Astrocyte (in vitro differentiated cells and primary cell): ENCODE measurements around the gene PAX8. TPM values are rescaled to one million over a fixed set of nuclear protein-coding genes. Genes with fewer than 3 reads are reported as not detected.
"Not testable (repeated sequence)": the region's sequence is repeated elsewhere in the genome, so short reads cannot be mapped to it uniquely, and the experiment has no call there.

ENCODE experiments used
- DNase-seq: peaks from one replicate; pipeline ENCODE4 v3.0.0-alpha.2; 2010; ENCODE audit warnings: low read depth
- FAIRE-seq: peaks from 2 replicates; lab custom pipeline; 2011; peaks lifted over from hg19 to GRCh38; lab: Jason Lieb, UNC
- H2AFZ ChIP-seq: 2 replicates; pipeline ENCODE4 v1.6.0; 2012; ENCODE audit warnings: low read depth, low read length, inconsistent platforms
- H3K27ac ChIP-seq: 2 replicates; pipeline ENCODE4 v1.5.1; 2011; ENCODE audit warnings: low read depth, low read length, inconsistent platforms
- H3K27me3 ChIP-seq: 2 replicates; pipeline ENCODE4 v1.6.0; 2011; ENCODE audit warnings: low read length, inconsistent platforms; ENCODE audit not compliant: insufficient read depth
- H3K36me3 ChIP-seq: 2 replicates; pipeline ENCODE4 v1.5.1; 2011; ENCODE audit warnings: low read length, inconsistent platforms; ENCODE audit not compliant: insufficient read depth
- H3K4me1 ChIP-seq: 2 replicates; pipeline ENCODE4 v1.5.1; 2011; ENCODE audit warnings: low read length, inconsistent platforms; ENCODE audit not compliant: insufficient read depth
- H3K4me2 ChIP-seq: 2 replicates; pipeline ENCODE4 v1.6.0; 2012; ENCODE audit warnings: low read length, inconsistent platforms
- H3K4me3 ChIP-seq: 2 replicates; pipeline ENCODE4 v1.5.1; 2011; ENCODE audit warnings: low read depth, mild to moderate bottlenecking, low read length, inconsistent platforms; ENCODE audit not compliant: insufficient read depth
- H3K79me2 ChIP-seq: 2 replicates; pipeline ENCODE4 v1.6.0; 2012; ENCODE audit warnings: mild to moderate bottlenecking, low read length, inconsistent platforms; ENCODE audit not compliant: insufficient read depth
- H3K9ac ChIP-seq: 2 replicates; pipeline ENCODE4 v1.6.0; 2012; ENCODE audit warnings: mild to moderate bottlenecking, low read length, inconsistent platforms
- H3K9me3 ChIP-seq: 2 replicates; pipeline ENCODE4 v1.5.1; 2012; ENCODE audit warnings: low read depth, mild to moderate bottlenecking, low read length, inconsistent platforms; ENCODE audit not compliant: insufficient read depth
- H4K20me1 ChIP-seq: 2 replicates; pipeline ENCODE4 v1.6.0; 2012; ENCODE audit warnings: low read length, inconsistent platforms; ENCODE audit not compliant: insufficient read depth
- H3K27ac Mint-ChIP-seq: one replicate; pipeline ENCODE4 v1.8.0; 2021; ENCODE audit warnings: mild to moderate bottlenecking, mixed read lengths; ENCODE audit not compliant: unreplicated experiment
- H3K27me3 Mint-ChIP-seq: one replicate; pipeline ENCODE4 v1.8.0; 2021; ENCODE audit warnings: low read depth, mixed read lengths; ENCODE audit not compliant: unreplicated experiment
- H3K36me3 Mint-ChIP-seq: one replicate; pipeline ENCODE4 v1.8.0; 2021; ENCODE audit warnings: low read depth, mixed read lengths; ENCODE audit not compliant: unreplicated experiment
- H3K4me1 Mint-ChIP-seq: one replicate; pipeline ENCODE4 v1.8.0; 2021; ENCODE audit warnings: low read depth, mixed read lengths; ENCODE audit not compliant: unreplicated experiment
- H3K4me3 Mint-ChIP-seq: one replicate; pipeline ENCODE4 v1.8.0; 2021; ENCODE audit warnings: mild to moderate bottlenecking, moderate library complexity, mixed read lengths; ENCODE audit not compliant: unreplicated experiment
- H3K9me3 Mint-ChIP-seq: one replicate; pipeline ENCODE4 v1.8.0; 2021; ENCODE audit warnings: mild to moderate bottlenecking, mixed read lengths; ENCODE audit not compliant: unreplicated experiment
- CTCF ChIP-seq: IDR thresholded peaks from 2 replicates; pipeline ENCODE4 v1.5.1; 2011; ENCODE audit warnings: low read depth, mild to moderate bottlenecking, inconsistent platforms, low read length, moderate library complexity; ENCODE audit not compliant: insufficient read depth
- EZH2 ChIP-seq: IDR thresholded peaks from 2 replicates; pipeline ENCODE4 v1.6.1; 2012; ENCODE audit warnings: mild to moderate bottlenecking, low read length, inconsistent platforms; ENCODE audit not compliant: insufficient read depth
- total RNA-seq: library from RNA; stranded (reverse); gene quantifications from 2 replicates; pipeline ENCODE4 v1.2.1, GENCODE V29; 2021

The PAX8 gene
- total RNA-seq, 1 donor from 2014 or later: 0.48 TPM

DNA sequence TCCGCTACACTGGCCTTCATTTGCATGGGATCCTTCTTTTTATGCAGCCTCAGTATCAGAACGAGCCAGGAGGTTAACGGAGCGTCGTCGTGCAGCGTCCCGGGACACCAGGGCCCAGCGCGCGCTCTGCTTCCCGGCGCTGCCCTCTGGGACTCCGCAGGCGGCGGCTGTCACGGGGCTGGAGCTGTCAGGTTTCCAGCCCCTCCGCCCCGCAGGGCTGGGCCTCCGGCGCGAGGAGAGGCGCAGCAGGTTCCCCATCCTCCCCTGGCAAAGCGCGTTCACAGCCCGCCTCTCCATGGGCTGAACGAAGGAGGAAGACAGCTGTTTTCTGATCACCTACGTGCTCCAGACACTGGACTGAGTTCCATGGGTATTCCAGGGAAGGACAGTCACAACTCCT is 12.5 kb upstream of the PAX8 start:
- Histone ChIP-seq H2AFZ (no peak overlapping the region), H4K20me1 (no peaks in the 10 kb centered on the region), H3K79me2 (no peaks in the 10 kb centered on the region), H3K9me3 (no peaks in the 10 kb centered on the region), H3K4me2 (no peak overlapping the region), H3K4me3 (no peak overlapping the region), H3K27ac (no peak overlapping the region), H3K9ac (no peak overlapping the region), H3K27me3 (peaks cover 2% of the 10 kb centered on the region), H3K36me3 (no peaks in the 10 kb centered on the region), H3K4me1 (no peaks in the 10 kb centered on the region)
- DNase-seq: no peak
- TF ChIP-seq CTCF: no peak
- TF ChIP-seq EZH2: no peak
- FAIRE-seq: no peak
- Mint-ChIP-seq H3K4me3 (no peak overlapping the region), H3K27me3 (peaks cover 88% of the 10 kb centered on the region), H3K27ac (no peak overlapping the region), H3K36me3 (peaks cover 2% of the 10 kb centered on the region), H3K9me3 (peaks cover 8% of the 10 kb centered on the region), H3K4me1 (no peaks in the 10 kb centered on the region)

DNA sequence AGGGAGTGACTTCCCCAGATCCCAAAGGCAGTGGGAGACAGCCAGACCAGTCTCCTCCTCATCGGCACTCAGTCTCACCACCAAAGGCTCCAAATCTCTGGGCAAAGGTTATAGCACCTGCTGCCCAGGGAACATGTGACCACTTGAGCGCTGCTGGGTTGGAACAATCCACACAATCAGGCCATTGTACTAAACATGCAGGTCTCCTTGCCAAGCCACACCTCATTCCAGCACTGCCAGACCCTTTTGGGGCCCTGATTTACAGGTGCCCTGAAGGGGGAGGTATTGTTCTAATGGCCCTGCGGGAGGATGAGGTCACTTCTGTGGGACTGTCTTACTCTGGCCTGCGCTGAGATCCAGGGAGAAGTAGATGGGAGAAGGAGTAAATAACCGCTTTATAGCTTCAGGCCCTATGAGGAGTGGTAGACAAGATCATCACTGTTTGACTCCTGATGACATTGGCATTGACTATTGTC is 10.0 kb upstream of the PAX8 start:
- not testable (repeated sequence) for H3K27me3 ChIP-seq, H3K9me3 Mint-ChIP-seq, H3K27ac ChIP-seq, H4K20me1 ChIP-seq, H3K79me2 ChIP-seq, H3K4me2 ChIP-seq, H3K36me3 ChIP-seq, FAIRE-seq, H3K9ac ChIP-seq, H3K4me3 Mint-ChIP-seq, H3K27ac Mint-ChIP-seq, H3K36me3 Mint-ChIP-seq, H3K4me3 ChIP-seq, H2AFZ ChIP-seq, H3K9me3 ChIP-seq, DNase-seq
- H3K4me1 ChIP-seq: peaks cover 19% of the 10 kb centered on the region
- Mint-ChIP-seq H3K4me1 (peaks cover 15% of the 10 kb centered on the region), H3K27me3 (peaks cover 74% of the 10 kb centered on the region)

DNA sequence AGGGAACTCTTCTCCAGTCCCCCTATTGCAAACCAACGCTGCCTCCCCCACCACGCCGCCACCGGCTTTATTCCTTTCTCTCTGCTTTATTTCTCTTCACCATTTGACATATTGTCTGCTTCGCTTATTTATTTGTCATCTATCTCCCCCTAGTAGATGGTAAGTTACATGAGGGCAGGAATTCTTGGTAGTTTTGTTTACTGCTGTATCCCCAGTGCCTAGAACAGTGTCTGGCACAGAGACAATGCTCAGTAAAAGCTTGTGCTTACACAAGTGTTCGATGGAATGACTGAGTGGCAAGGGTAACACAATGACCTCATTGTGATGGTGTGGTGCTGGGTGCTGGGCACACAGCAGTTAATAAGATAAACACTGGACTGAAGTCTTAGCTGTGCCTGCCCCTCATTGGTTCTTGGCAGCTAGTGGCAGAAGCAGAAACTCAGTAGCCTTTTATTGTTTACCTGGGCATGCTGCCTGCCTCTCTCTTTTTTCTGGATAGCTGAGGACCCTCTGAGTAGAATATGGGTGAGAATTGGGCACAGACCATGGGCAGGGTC is 9.5 kb upstream of the PAX8 start:
- not testable (repeated sequence) for H3K9me3 ChIP-seq, H3K79me2 ChIP-seq, H3K36me3 ChIP-seq, H3K9me3 Mint-ChIP-seq, H3K27ac Mint-ChIP-seq, H4K20me1 ChIP-seq, FAIRE-seq, H3K36me3 Mint-ChIP-seq, DNase-seq, H3K4me2 ChIP-seq, H3K27ac ChIP-seq, H3K4me3 Mint-ChIP-seq, H3K4me3 ChIP-seq, H2AFZ ChIP-seq, H3K27me3 ChIP-seq, H3K9ac ChIP-seq
- Mint-ChIP-seq H3K27me3 (peaks cover 69% of the 10 kb centered on the region), H3K4me1 (peaks cover 17% of the 10 kb centered on the region)
- H3K4me1 ChIP-seq: peaks cover 24% of the 10 kb centered on the region
